OCI-LY7 (cell line): Measurements from ENCODE around the gene MPI. TPM values are rescaled to one million over a fixed set of nuclear protein-coding genes. Genes with fewer than 3 reads are reported as not detected.
A peak's percentile ranks its signal among the peaks of the same experiment; 100 is the strongest.
"Not testable (repeated sequence)": the region's sequence is repeated elsewhere in the genome, so short reads cannot be mapped to it uniquely, and the experiment has no call there.

Source experiments
- BruUV-seq: library from RNA; stranded (reverse); fragments of 400-500 nt; replicated peaks from 2 replicates; lab custom pipeline; 2021; lab: Mats Ljungman, UMichigan
- CTCF ChIA-PET: fragments of 300-600 bp; sonication (Branson Sonifier 250); formaldehyde crosslinking; loops from one replicate; lab custom pipeline; 2022; ENCODE audit warnings: antibody characterized with exemption; ENCODE audit not compliant: unreplicated experiment; lab: Charles Lee
- POLR2A ChIA-PET: fragments of 300-600 bp; sonication (Branson Sonifier 250); formaldehyde crosslinking; loops from one replicate; lab custom pipeline; 2022; ENCODE audit warnings: antibody characterized with exemption; lab: Charles Lee
- DNase-seq: peaks from one replicate; pipeline ENCODE4 v3.0.0-alpha.2; 2015; ENCODE audit warnings: low spot score
- H2AFZ ChIP-seq: fragments of 200-600 bp; sonication (generic), shearing (Covaris generic); 2 replicates; pipeline ENCODE4 v1.6.1; 2014; ENCODE audit warnings: mild to moderate bottlenecking, antibody characterized with exemption, low read length, moderate library complexity
- H3K27ac ChIP-seq: fragments of 200-600 bp; sonication (generic); 2 replicates; pipeline ENCODE4 v1.5.1; 2014; ENCODE audit warnings: mixed run types, low read depth, mild to moderate bottlenecking, moderate library complexity, low read length, inconsistent platforms; ENCODE audit not compliant: poor library complexity, severe bottlenecking
- H3K36me3 ChIP-seq: fragments of 200-600 bp; sonication (generic); 2 replicates; pipeline ENCODE4 v1.6.1; 2014; ENCODE audit warnings: mild to moderate bottlenecking, antibody characterized with exemption, low read length, moderate library complexity, mixed read lengths; ENCODE audit not compliant: insufficient read depth
- H3K4me1 ChIP-seq: fragments of 200-600 bp; sonication (generic); 2 replicates; pipeline ENCODE4 v1.5.1; 2014; ENCODE audit warnings: mild to moderate bottlenecking, low read length; ENCODE audit not compliant: insufficient read depth, poor library complexity, severe bottlenecking
- H3K4me2 ChIP-seq: fragments of 200-600 bp; sonication (generic); 2 replicates; pipeline ENCODE4 v1.6.1; 2014; ENCODE audit warnings: mild to moderate bottlenecking, low read length
- H3K4me3 ChIP-seq: fragments of 200-600 bp; sonication (generic); 2 replicates; pipeline ENCODE4 v1.5.1; 2014; ENCODE audit warnings: mild to moderate bottlenecking, low read depth, low read length; ENCODE audit not compliant: poor library complexity, severe bottlenecking
- H3K79me2 ChIP-seq: fragments of 200-600 bp; sonication (generic); 2 replicates; pipeline ENCODE4 v1.6.1; 2016; ENCODE audit warnings: low read depth, mild to moderate bottlenecking, low read length, moderate library complexity, mixed read lengths; ENCODE audit not compliant: insufficient read depth
- H3K9me2 ChIP-seq: fragments of 200-600 bp; sonication (generic); 2 replicates; pipeline ENCODE4 v1.6.1; 2016; ENCODE audit warnings: mild to moderate bottlenecking, low read length, mixed read lengths; ENCODE audit not compliant: insufficient read depth
- H3K9me3 ChIP-seq: fragments of 200-600 bp; sonication (generic); 2 replicates; pipeline ENCODE4 v1.6.1; 2014; ENCODE audit warnings: mild to moderate bottlenecking, mixed run types, low read length, mixed read lengths
- H4K20me1 ChIP-seq: fragments of 200-600 bp; sonication (generic); 2 replicates; pipeline ENCODE4 v1.6.1; 2014; ENCODE audit warnings: mild to moderate bottlenecking, antibody characterized with exemption, low read length, moderate library complexity, mixed read lengths; ENCODE audit not compliant: insufficient read depth
- EZH2phosphoT487 ChIP-seq: fragments of 200-600 bp; sonication (generic); IDR thresholded peaks from 2 replicates; pipeline ENCODE4 v1.6.1; 2018; ENCODE audit warnings: low read depth, borderline replicate concordance, mild to moderate bottlenecking, mixed run types, antibody characterized with exemption, low read length, moderate library complexity, mixed read lengths
- intact Hi-C: fragments of 100-400 bp; cut with micrococcal nuclease; formaldehyde crosslinking; loops from one replicate; pipeline ENCODE4 v1.10.0; 2022; ENCODE audit not compliant: unreplicated experiment
- total RNA-seq, 2 experiments: library from RNA; depleted of rRNA in 1 of 2; stranded (reverse); fragments of >200 nt in 1 of 2; shearing (Covaris generic) in 1 of 2; gene quantifications; 2 replicates each; pipeline ENCODE4 v1.2.3, GENCODE V29; 2014 to 2022
- TF ChIP-seq, protein P1 (sequence below): fragments of 200-600 bp; sonication (generic); conservative IDR thresholded peaks from 2 replicates; pipeline ENCODE4 v1.5.1; 2014; ENCODE audit warnings: mild to moderate bottlenecking, antibody characterized with exemption, low read length, moderate library complexity, mixed read lengths

MPI gene
- total RNA-seq, 2 experiments from 2014 or later: 58.9 to 67.2 TPM

DNA sequence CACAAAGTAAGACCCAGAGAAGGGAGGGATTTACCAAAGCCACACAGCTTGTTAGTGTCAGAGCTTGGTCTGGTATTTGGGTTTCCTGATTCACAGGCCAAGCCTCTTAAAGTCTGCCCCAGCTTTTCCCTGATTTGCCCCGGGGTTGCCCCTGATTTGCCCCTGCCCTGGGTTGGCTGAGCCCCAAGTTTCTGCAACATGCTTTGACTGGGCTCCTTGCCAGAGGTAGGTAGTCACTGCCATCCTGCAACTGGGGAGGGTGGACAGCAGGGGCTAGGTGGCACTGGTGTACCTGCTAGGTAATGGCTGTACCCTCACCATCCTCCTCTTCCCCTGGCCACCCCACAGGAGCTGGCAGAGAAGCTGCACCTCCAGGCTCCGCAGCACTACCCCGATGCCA, 2.5 kb downstream of the MPI start:
- Histone ChIP-seq H2AFZ (no peak overlapping the region), H4K20me1 (no peaks in the 10 kb centered on the region), H3K79me2 (no peaks in the 10 kb centered on the region), H3K9me2 (no peaks in the 10 kb centered on the region), H3K36me3 (peaks cover 45% of the 10 kb centered on the region), H3K4me3 (no peak overlapping the region), H3K9me3 (no peaks in the 10 kb centered on the region), H3K4me2 (no peak overlapping the region), H3K4me1 (peaks cover 24% of the 10 kb centered on the region), H3K27ac (no peak overlapping the region)
- POLR2A ChIA-PET: no interaction called here
- CTCF ChIA-PET: no interaction called here
- BruUV-seq: no TSS peak
- TF ChIP-seq EZH2phosphoT487: no peak
- intact Hi-C loops: no loop called here
- no peak for DNase-seq

DNA sequence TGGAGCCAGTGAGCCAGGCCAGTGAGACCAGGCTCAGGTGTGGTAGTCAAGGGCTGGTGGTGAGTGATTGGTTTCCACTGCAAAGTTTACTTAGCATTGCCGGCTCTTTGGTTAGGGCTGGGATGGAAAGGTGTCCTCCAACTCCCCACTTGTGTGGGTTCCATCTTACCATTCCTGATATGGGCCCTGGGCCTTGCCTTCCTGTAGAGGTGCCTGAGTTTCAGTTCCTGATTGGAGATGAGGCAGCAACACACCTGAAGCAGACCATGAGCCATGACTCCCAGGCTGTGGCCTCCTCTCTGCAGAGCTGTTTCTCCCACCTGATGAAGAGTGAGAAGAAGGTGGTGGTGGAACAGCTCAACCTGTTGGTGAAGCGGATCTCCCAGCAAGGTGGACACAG, 3.1 kb downstream of the MPI start:
- no peak for TF ChIP-seq EZH2phosphoT487
- TF ChIP-seq, protein P1, sequence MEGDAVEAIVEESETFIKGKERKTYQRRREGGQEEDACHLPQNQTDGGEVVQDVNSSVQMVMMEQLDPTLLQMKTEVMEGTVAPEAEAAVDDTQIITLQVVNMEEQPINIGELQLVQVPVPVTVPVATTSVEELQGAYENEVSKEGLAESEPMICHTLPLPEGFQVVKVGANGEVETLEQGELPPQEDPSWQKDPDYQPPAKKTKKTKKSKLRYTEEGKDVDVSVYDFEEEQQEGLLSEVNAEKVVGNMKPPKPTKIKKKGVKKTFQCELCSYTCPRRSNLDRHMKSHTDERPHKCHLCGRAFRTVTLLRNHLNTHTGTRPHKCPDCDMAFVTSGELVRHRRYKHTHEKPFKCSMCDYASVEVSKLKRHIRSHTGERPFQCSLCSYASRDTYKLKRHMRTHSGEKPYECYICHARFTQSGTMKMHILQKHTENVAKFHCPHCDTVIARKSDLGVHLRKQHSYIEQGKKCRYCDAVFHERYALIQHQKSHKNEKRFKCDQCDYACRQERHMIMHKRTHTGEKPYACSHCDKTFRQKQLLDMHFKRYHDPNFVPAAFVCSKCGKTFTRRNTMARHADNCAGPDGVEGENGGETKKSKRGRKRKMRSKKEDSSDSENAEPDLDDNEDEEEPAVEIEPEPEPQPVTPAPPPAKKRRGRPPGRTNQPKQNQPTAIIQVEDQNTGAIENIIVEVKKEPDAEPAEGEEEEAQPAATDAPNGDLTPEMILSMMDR: no peak
- Histone ChIP-seq H3K79me2 (no peaks in the 10 kb centered on the region), H3K9me3 (no peaks in the 10 kb centered on the region), H3K4me3 (no peak overlapping the region), H3K4me1 (peaks cover 24% of the 10 kb centered on the region), H3K36me3 (peaks cover 51% of the 10 kb centered on the region), H2AFZ (no peak overlapping the region), H3K27ac (no peak overlapping the region), H3K9me2 (no peaks in the 10 kb centered on the region), H4K20me1 (no peaks in the 10 kb centered on the region), H3K4me2 (peak overlapping the region; percentile 17; the same call in 1 of the 2 replicates)
- intact Hi-C loops: no loop called here
- ChIA-PET CTCF (no interaction called here), POLR2A (no interaction called here)
- DNase-seq: no peak
- no TSS peak for BruUV-seq

DNA sequence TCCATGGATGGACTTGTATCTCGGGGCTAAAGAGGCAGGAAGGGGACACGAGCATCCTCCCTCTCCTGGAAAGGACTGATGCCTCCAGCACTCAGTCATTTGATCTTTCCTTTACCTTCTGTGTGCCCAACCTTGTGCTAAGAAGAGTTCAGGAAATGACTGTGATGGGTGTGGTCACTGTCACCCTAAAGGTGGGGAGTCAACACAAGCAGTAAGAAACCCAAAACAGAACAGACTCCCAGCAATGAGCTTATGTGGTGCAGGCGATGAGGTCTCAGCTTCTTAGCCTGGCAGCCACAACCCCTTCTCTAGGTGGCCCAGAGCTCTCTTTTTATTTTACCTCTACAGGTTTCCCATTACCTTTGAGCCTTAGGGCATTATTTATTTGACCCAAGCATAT, 3.8 kb downstream of the MPI start:
- H3K27ac ChIP-seq: no peak overlapping the region
- H3K79me2 ChIP-seq: no peaks in the 10 kb centered on the region
- peaks cover 55% of the 10 kb centered on the region for H3K36me3 ChIP-seq
- no peaks in the 10 kb centered on the region for H3K9me2 ChIP-seq
- H3K4me3 ChIP-seq: no peak overlapping the region
- intact Hi-C loops: no loop called here
- H3K9me3 ChIP-seq: no peaks in the 10 kb centered on the region
- TF ChIP-seq, protein P1: no peak
- TF ChIP-seq EZH2phosphoT487: no peak
- H3K4me2 ChIP-seq: no peak overlapping the region
- POLR2A ChIA-PET: no interaction called here
- DNase-seq: no peak
- H2AFZ ChIP-seq: no peak overlapping the region
- H3K4me1 ChIP-seq: peaks cover 24% of the 10 kb centered on the region
- BruUV-seq: no TSS peak
- no peaks in the 10 kb centered on the region for H4K20me1 ChIP-seq
- CTCF ChIA-PET: no interaction called here

DNA sequence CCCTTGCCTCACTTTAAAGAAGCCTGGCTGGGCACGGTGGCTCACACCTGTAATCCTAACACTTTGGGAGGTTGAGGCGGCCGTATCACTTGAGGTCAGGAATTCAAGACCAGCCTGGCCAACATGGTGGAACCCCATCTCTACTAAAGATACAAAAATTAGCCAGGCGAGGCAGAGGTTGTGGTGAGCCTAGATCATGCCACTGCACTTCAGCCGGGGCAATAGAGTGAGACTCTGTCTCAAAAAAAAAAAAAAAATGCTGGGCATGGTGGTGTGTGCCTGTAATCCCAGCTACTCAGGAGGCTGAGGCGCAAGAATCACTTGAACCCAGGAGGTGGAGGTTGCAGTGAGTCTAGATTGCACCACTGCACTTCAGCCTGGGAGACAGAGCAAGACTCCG, 4.5 kb downstream of the MPI start:
- H4K20me1 ChIP-seq, DNase-seq, intact Hi-C loops, H3K4me3 ChIP-seq, H3K27ac ChIP-seq, H3K4me2 ChIP-seq, H3K9me3 ChIP-seq, H3K9me2 ChIP-seq, H2AFZ ChIP-seq, CTCF ChIA-PET, H3K79me2 ChIP-seq, BruUV-seq: not testable (repeated sequence)
- Histone ChIP-seq H3K36me3 (peaks cover 63% of the 10 kb centered on the region), H3K4me1 (peaks cover 22% of the 10 kb centered on the region)
- POLR2A ChIA-PET: interaction anchor here (0.9 kb wide), 1 partner anchor 37 kb away, joined by 5 read pairs; no protein-coding TSS in a partner anchor
